Skeletal muscle tissue (tissue), 4 donors: ENCODE data around the gene DPPA5. TPM values are rescaled to one million over a fixed set of nuclear protein-coding genes. Genes with fewer than 3 reads are reported as not detected.
"Not testable (repeated sequence)": the region's sequence is repeated elsewhere in the genome, so short reads cannot be mapped to it uniquely, and the experiment has no call there.

ENCODE experiments used
- H3K27ac ChIP-seq: one replicate; pipeline ENCODE4 v1.7.0; 2013; ENCODE audit warnings: mild to moderate bottlenecking, low read depth, low read length, inconsistent platforms
- H3K27me3 ChIP-seq, 3 donors: one replicate each; pipeline ENCODE4 v1.7.0; 2013; ENCODE audit warnings: low read length in 3 of 3; ENCODE audit not compliant: control insufficient read depth in 3 of 3, insufficient read depth in 3 of 3
- H3K36me3 ChIP-seq, 3 donors: one replicate each; pipeline ENCODE4 v1.7.0; 2013; ENCODE audit warnings: low read length in 3 of 3; ENCODE audit not compliant: control insufficient read depth in 3 of 3, insufficient read depth in 3 of 3
- H3K4me1 ChIP-seq, 3 donors: one replicate each; pipeline ENCODE4 v1.7.0; 2013; ENCODE audit warnings: low read length in 3 of 3, mild to moderate bottlenecking in 3 of 3; ENCODE audit not compliant: control insufficient read depth in 3 of 3, insufficient read depth in 3 of 3
- H3K4me3 ChIP-seq, 3 donors: one replicate each; pipeline ENCODE4 v1.7.0; 2013; ENCODE audit warnings: low read length in 3 of 3
- H3K9ac ChIP-seq, 3 donors: one replicate each; pipeline ENCODE4 v1.7.0; 2013; ENCODE audit warnings: low read length in 3 of 3, mild to moderate bottlenecking in 3 of 3, moderate library complexity in 2 of 3, low read depth in 1 of 3
- H3K9me3 ChIP-seq, 3 donors: one replicate each; pipeline ENCODE4 v1.7.0; 2013; ENCODE audit warnings: low read length in 3 of 3; ENCODE audit not compliant: control insufficient read depth in 3 of 3
- total RNA-seq: library from RNA; depleted of rRNA; stranded (reverse); fragments of >200 nt; gene quantifications from one replicate; pipeline ENCODE4 v1.2.3, GENCODE V29; 2014
- donor health status: Osteomylitis.

Gene DPPA5
- total RNA-seq, 1 donor from 2014 or later = not detected

DNA sequence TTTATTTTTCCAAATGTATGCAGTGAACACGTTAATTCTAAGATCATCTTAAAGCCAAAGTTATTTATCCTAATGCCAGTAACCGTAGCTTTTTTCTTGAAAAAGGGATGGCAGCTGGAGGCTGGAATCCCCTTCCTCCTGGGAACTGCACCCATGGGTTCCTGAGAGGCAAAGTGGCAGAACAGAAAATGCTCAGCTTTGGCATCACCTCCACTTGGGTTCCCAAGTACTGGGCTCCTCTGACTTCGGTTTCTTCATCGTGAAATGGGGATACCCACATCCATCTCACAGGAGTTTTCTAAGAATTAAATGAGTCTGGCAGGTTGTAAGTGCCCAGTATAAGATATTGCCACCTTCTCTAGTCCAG, 34.3 kb upstream of the DPPA5 start:
- Histone ChIP-seq H3K27ac (no peak overlapping the region), H3K4me3 (peak overlapping the region; percentile 69 to 74 (median 73)), H3K36me3 (no peaks in the 10 kb centered on the region), H3K9me3 (no peaks in the 10 kb centered on the region), H3K4me1 (peaks cover 2 to 8% (median 5%) of the 10 kb centered on the region in 3 donors), H3K27me3 (peaks cover 0 to 6% (median 0%) of the 10 kb centered on the region in 3 donors), H3K9ac (peak overlapping the region in 2 of 3 donors; percentile 68 to 74)

- H3K4me1 ChIP-seq = no peaks in the 10 kb centered on the region
- no peaks in the 10 kb centered on the region for H3K9me3 ChIP-seq
- H3K27ac ChIP-seq = no peak overlapping the region
- no peak overlapping the region for H3K9ac ChIP-seq
- H3K36me3 ChIP-seq = no peaks in the 10 kb centered on the region
- no peak overlapping the region for H3K4me3 ChIP-seq
- H3K27me3 ChIP-seq = no peaks in the 10 kb centered on the region
Observed at GRCh38 chr6:73382462-73383113, 28.5 kb upstream of the DPPA5 start.

- H3K9ac ChIP-seq, H3K4me1 ChIP-seq, H3K27ac ChIP-seq, H3K36me3 ChIP-seq, H3K4me3 ChIP-seq, H3K9me3 ChIP-seq, H3K27me3 ChIP-seq: not testable (repeated sequence)
Observed at GRCh38 chr6:73381531-73381930, 27.5 kb upstream of the DPPA5 start.

DNA sequence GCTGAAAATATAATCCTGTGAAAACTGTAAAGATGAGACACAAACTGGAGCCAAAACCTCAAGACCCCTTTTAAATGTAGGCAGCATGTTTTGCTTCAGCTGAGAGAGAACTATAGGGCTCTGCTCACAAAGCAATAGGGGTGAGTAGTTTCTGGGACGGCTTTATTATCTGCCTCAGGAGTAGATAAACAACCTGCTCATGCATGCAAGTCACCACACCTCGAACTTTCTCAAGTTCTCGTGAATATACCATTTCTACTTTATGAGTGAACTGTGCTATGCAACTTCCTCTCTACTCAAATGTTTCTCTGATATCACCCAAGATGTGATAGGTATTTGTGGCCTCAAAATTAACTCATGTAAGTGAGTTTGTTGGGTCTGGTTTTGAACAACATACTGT, 23.1 kb upstream of the DPPA5 start:
- no peak overlapping the region for H3K27ac ChIP-seq
- H3K4me1 ChIP-seq = no peaks in the 10 kb centered on the region
- H3K9me3 ChIP-seq = peaks cover 0 to 5% (median 3%) of the 10 kb centered on the region in 3 donors
- no peak overlapping the region for H3K9ac ChIP-seq
- no peaks in the 10 kb centered on the region for H3K27me3 ChIP-seq
- H3K4me3 ChIP-seq = no peak overlapping the region
- no peaks in the 10 kb centered on the region for H3K36me3 ChIP-seq

DNA sequence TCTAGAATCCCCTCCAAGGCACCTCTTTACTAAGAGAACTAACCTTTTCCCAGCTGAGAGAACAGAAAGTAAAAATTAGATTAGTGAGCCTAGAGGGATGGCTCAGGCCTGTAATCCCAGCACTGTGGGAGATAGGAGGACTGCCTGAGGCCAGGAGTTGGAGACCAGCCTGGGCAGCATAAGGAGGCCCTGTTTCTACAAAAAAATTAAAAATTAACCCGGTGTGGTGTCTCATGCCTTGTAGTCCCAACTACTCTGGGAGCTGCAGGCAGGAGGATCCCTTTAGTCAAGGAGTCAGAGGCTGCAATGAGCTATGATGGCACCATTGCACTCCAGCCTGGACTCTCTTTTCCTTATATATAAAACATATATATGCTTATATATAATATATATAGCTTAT, 21.1 kb upstream of the DPPA5 start:
- H3K9ac ChIP-seq = no peak overlapping the region
- H3K27ac ChIP-seq = no peak overlapping the region
- H3K9me3 ChIP-seq = peaks cover 0 to 7% (median 6%) of the 10 kb centered on the region in 3 donors
- no peaks in the 10 kb centered on the region for H3K36me3 ChIP-seq
- H3K4me3 ChIP-seq = no peak overlapping the region
- no peaks in the 10 kb centered on the region for H3K27me3 ChIP-seq
- H3K4me1 ChIP-seq = no peaks in the 10 kb centered on the region

DNA sequence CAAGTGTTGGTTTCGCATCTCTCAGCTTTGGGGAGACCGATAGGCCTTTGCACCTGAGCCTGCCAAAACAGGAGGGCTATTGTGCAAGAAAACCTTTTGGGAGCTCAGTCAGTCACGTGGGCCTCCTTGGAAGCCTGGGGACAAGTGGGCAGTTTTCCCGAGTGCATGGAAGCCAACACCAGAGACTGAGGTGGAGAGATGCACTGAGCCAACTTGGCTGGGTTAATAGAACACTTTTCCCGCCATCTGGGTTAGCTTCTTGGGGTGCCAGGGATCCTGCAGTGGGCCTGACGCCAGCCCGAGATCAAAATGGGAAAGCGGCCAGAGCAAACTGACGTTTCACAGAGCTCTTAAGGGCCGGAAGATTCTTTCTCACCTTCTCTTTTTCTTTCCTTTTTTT, 18.4 kb upstream of the DPPA5 start:
- Histone ChIP-seq H3K36me3 (no peaks in the 10 kb centered on the region), H3K4me1 (no peaks in the 10 kb centered on the region), H3K4me3 (no peak overlapping the region), H3K27ac (no peak overlapping the region), H3K9ac (no peak overlapping the region), H3K9me3 (peaks cover 0 to 7% (median 6%) of the 10 kb centered on the region in 3 donors), H3K27me3 (no peaks in the 10 kb centered on the region)

DNA sequence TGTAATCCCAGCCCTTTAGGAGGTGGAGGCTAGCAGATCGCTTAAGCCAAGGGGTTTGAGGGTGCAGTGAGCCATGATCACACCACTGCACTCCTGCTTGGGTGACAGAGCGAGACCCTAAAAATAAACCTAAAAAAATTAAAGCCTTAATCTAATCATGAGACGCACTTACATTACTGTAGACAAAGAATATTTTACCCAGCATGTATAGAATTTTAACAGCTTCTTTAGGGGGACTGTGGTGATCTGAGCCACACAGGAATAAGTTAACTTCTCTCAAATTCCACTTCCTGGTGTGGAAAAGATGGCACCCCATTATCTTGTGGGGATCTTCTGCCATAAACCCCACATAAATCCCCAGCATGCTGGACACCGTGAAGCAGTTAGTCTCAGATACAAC, 17.9 kb upstream of the DPPA5 start:
- Histone ChIP-seq H3K27ac (no peak overlapping the region), H3K9ac (no peak overlapping the region), H3K4me1 (no peaks in the 10 kb centered on the region), H3K9me3 (peaks cover 0 to 7% (median 6%) of the 10 kb centered on the region in 3 donors), H3K27me3 (no peaks in the 10 kb centered on the region), H3K36me3 (no peaks in the 10 kb centered on the region), H3K4me3 (no peak overlapping the region)

DNA sequence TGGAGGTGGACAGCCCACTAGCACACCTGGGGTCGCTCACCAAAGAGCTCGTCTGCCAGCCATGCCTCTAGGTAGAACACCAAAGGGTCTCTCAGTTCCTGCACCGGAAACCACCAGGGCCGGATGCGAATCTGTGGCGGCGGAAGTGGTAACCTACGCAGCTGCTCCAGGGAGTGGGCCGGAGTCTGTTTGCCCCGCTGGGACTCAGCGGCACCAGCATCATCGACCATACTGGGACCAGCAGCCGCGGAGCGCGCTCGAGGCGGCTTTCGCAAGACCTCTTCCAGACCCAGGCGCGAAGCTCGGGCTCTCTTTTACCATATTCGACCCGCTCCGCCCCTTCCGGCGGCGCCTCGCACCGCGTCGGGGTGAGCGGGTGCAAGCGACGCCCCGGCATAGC, 15.5 kb upstream of the DPPA5 start, which contains the start of gene OOEP:
OOEP (minus strand) TSS at position 335 of the 400 bp plus-strand sequence; CDS start at position 230, 105 bp downstream.
- no peaks in the 10 kb centered on the region for H3K27me3 ChIP-seq
- no peak within 1 kb of the TSS for H3K27ac ChIP-seq
- H3K9me3 ChIP-seq = peaks cover 0 to 7% (median 6%) of the 10 kb centered on the region in 3 donors
- H3K9ac ChIP-seq = no peak within 1 kb of the TSS
- H3K4me3 ChIP-seq = no peak within 1 kb of the TSS
- H3K36me3 ChIP-seq = no peaks in the 10 kb centered on the region
- H3K4me1 ChIP-seq = no peaks in the 10 kb centered on the region

DNA sequence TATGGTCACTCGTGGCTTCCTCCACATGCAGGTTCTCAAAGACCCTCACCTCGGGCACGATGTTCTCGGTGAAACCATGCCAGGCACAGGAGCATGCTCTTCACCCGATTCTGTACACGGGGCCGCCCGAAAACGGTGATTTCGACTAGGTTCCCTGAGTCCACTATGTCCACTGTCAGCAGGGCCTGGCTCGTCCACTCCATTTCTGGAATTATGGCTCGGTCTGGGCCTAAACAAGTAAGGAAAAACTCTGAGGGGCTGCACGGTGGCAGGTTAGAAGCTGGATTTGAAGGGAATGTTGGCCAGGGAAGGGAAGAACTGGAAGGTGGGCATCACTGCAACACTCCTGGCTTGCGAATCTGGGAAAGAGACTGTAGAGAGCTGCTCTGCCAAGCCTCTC, 15.1 kb upstream of the DPPA5 start:
- Histone ChIP-seq H3K36me3 (no peaks in the 10 kb centered on the region), H3K4me1 (no peaks in the 10 kb centered on the region), H3K9me3 (peaks cover 0 to 7% (median 6%) of the 10 kb centered on the region in 3 donors), H3K27me3 (no peaks in the 10 kb centered on the region), H3K4me3 (no peak overlapping the region), H3K9ac (no peak overlapping the region), H3K27ac (no peak overlapping the region)

DNA sequence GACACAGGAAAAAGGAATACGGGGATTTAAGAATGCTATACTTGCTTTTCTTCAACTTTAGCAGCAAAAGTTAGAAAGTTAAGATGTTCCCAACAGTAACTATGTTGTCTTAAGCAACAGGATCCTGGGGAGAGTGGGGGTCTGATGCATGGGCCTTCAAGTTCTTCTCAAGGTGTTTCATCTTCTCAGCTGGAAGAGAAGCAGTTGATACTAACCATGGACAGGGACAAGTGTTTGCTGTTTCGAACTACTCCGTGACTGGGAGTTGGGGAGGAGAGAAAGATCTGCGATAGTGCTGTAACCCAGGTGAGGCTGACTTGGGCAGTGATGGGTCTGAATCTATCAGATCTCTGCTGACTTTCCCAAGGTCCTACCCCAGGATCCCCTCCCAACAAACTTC, 14.6 kb upstream of the DPPA5 start:
- no peaks in the 10 kb centered on the region for H3K27me3 ChIP-seq
- peaks cover 0 to 7% (median 6%) of the 10 kb centered on the region in 3 donors for H3K9me3 ChIP-seq
- H3K27ac ChIP-seq = no peak overlapping the region
- no peak overlapping the region for H3K9ac ChIP-seq
- no peaks in the 10 kb centered on the region for H3K36me3 ChIP-seq
- H3K4me3 ChIP-seq = no peak overlapping the region
- no peaks in the 10 kb centered on the region for H3K4me1 ChIP-seq
